H1 (cell line): ENCODE measurements around the gene SGPP2. TPM values are rescaled to one million over a fixed set of nuclear protein-coding genes. Genes with fewer than 3 reads are reported as not detected.

Experiments used
- CTCF ChIA-PET: fragments of 300-600 bp; sonication (Branson Sonifier 250); formaldehyde crosslinking; loops from one replicate; lab custom pipeline; 2021; ENCODE audit not compliant: partially characterized antibody; lab: Charles Lee
- POLR2A ChIA-PET: fragments of 300-600 bp; sonication (Branson Sonifier 250); formaldehyde crosslinking; loops from one replicate; lab custom pipeline; 2021; ENCODE audit warnings: inconsistent platforms; ENCODE audit not compliant: partially characterized antibody; lab: Charles Lee
- DNase-seq, 2 experiments: peaks; one replicate each; pipeline versions ENCODE4 v3.0.0 to v3.0.0-alpha.2; 2010 to 2022; ENCODE audit warnings: low spot score in 2 of 2, low read depth in 1 of 2, mixed read lengths in 1 of 2
- FAIRE-seq: peaks from 2 replicates; lab custom pipeline; 2011; peaks lifted over from hg19 to GRCh38; lab: Jason Lieb, UNC
- H2AFZ ChIP-seq: 2 replicates; pipeline ENCODE4 v1.8.1; 2012; ENCODE audit warnings: low read length, inconsistent platforms
- H2AK5ac ChIP-seq: 2 replicates; pipeline ENCODE4 v1.6.1; 2013; ENCODE audit warnings: low read depth, low read length
- H2BK120ac ChIP-seq: replicated peaks from 2 replicates; pipeline ENCODE3; 2013; ENCODE audit warnings: low read depth, low read length, inconsistent platforms
- H2BK12ac ChIP-seq: 2 replicates; pipeline ENCODE4 v1.6.1; 2013; ENCODE audit warnings: low read depth, low read length
- H2BK15ac ChIP-seq: 2 replicates; pipeline ENCODE4 v1.6.1; 2013; ENCODE audit warnings: low read length
- H2BK20ac ChIP-seq: 2 replicates; pipeline ENCODE4 v1.6.1; 2013; ENCODE audit warnings: low read length
- H2BK5ac ChIP-seq: 2 replicates; pipeline ENCODE4 v1.6.1; 2013; ENCODE audit warnings: low read depth, low read length
- H3K14ac ChIP-seq: 2 replicates; pipeline ENCODE4 v1.6.1; 2013; ENCODE audit warnings: inconsistent platforms; ENCODE audit not compliant: insufficient read length
- H3K18ac ChIP-seq: 2 replicates; pipeline ENCODE4 v1.6.1; 2013; ENCODE audit warnings: low read length; ENCODE audit errors: extremely low read depth
- H3K23ac ChIP-seq: 2 replicates; pipeline ENCODE4 v1.6.1; 2013; ENCODE audit warnings: inconsistent platforms; ENCODE audit not compliant: insufficient read length
- H3K23me2 ChIP-seq: 2 replicates; pipeline ENCODE4 v1.6.1; 2013; ENCODE audit warnings: low read depth, low read length
- H3K27ac ChIP-seq: 2 replicates; pipeline ENCODE4 v1.6.1; 2011; ENCODE audit warnings: low read depth, low read length, inconsistent platforms
- H3K27me3 ChIP-seq, 4 experiments: replicated peaks in 1 of 4; 1 replicate in 1 of 4; 2 replicates in 3 of 4; pipeline versions ENCODE4 v1.6.1 to v1.8.1; 2011 to 2013; ENCODE audit warnings: low read length in 3 of 4, mild to moderate bottlenecking in 3 of 4, inconsistent platforms in 2 of 4, mixed read lengths in 2 of 4, moderate library complexity in 1 of 4; ENCODE audit not compliant: control insufficient read depth in 3 of 4, insufficient read depth in 3 of 4; ENCODE audit errors: extremely low read depth in 1 of 4
- H3K36me3 ChIP-seq, 4 experiments: 2 replicates each; pipeline versions ENCODE4 v1.6.1 to v1.8.1; 2011 to 2013; ENCODE audit warnings: mild to moderate bottlenecking in 4 of 4, low read length in 3 of 4, moderate library complexity in 2 of 4, control low read depth in 1 of 4, inconsistent platforms in 1 of 4; ENCODE audit not compliant: insufficient read depth in 4 of 4, control insufficient read depth in 2 of 4
- H3K4ac ChIP-seq: replicated peaks from 2 replicates; pipeline ENCODE3; 2013; ENCODE audit warnings: low read length, low read depth, mixed read lengths, inconsistent platforms; ENCODE audit not compliant: insufficient read length
- H3K4me1 ChIP-seq, 4 experiments: replicated peaks in 1 of 4; 1 replicate in 1 of 4; 2 replicates in 3 of 4; pipeline versions ENCODE4 v1.6.1 to v1.8.1; 2011 to 2013; ENCODE audit warnings: low read length in 3 of 4, inconsistent platforms in 2 of 4, mixed read lengths in 1 of 4; ENCODE audit not compliant: insufficient read depth in 4 of 4, control insufficient read depth in 3 of 4
- H3K4me2 ChIP-seq, 2 experiments: 2 replicates each; pipeline versions ENCODE4 v1.6.1 to v1.8.1; 2011 to 2013; ENCODE audit warnings: low read depth in 2 of 2, low read length in 2 of 2, control low read depth in 1 of 2, inconsistent platforms in 1 of 2, mild to moderate bottlenecking in 1 of 2; ENCODE audit not compliant: insufficient read depth in 1 of 2
- H3K4me3 ChIP-seq, 4 experiments: fragments of 200-600, 300-600 bp in 1 of 4; sonication (generic), shearing (Covaris generic), sonication (Bioruptor Twin) in 1 of 4; 2 replicates each; pipeline versions ENCODE4 v1.5.1 to v1.8.1; 2011 to 2016; ENCODE audit warnings: low read length in 4 of 4, low read depth in 3 of 4, control low read depth in 2 of 4, inconsistent platforms in 2 of 4, mild to moderate bottlenecking in 2 of 4, mixed read lengths in 1 of 4, moderate library complexity in 1 of 4; ENCODE audit not compliant: insufficient read depth in 2 of 4; ENCODE audit errors: extremely low read depth in 1 of 4
- H3K56ac ChIP-seq: replicated peaks from 2 replicates; pipeline ENCODE3; 2013; ENCODE audit warnings: low read depth, mild to moderate bottlenecking, mixed read lengths, low read length, inconsistent platforms; ENCODE audit not compliant: insufficient read length
- H3K79me1 ChIP-seq: 2 replicates; pipeline ENCODE4 v1.6.1; 2013; ENCODE audit warnings: low read depth, low read length, control low read depth
- H3K79me2 ChIP-seq, 2 experiments: 2 replicates each; pipeline versions ENCODE4 v1.6.1 to v1.8.1; 2012 to 2013; ENCODE audit warnings: low read length in 2 of 2, mild to moderate bottlenecking in 2 of 2, inconsistent platforms in 1 of 2; ENCODE audit not compliant: insufficient read depth in 2 of 2, control insufficient read depth in 1 of 2
- H3K9ac ChIP-seq, 4 experiments: replicated peaks in 1 of 4; 1 replicate in 1 of 4; 2 replicates in 3 of 4; pipeline versions ENCODE4 v1.6.1 to v1.8.1; 2011 to 2013; ENCODE audit warnings: low read depth in 3 of 4, low read length in 3 of 4, control low read depth in 2 of 4, mild to moderate bottlenecking in 2 of 4, moderate library complexity in 2 of 4, inconsistent platforms in 1 of 4; ENCODE audit errors: extremely low read depth in 1 of 4
- H3K9me3 ChIP-seq, 2 experiments: 2 replicates each; pipeline versions ENCODE4 v1.6.1 to v1.8.1; 2012 to 2013; ENCODE audit warnings: mild to moderate bottlenecking in 2 of 2, moderate library complexity in 2 of 2, control low read depth in 1 of 2, inconsistent platforms in 1 of 2, low read depth in 1 of 2, low read length in 1 of 2, mixed read lengths in 1 of 2; ENCODE audit not compliant: insufficient read depth in 2 of 2
- H4K20me1 ChIP-seq, 2 experiments: replicated peaks in 1 of 2; 2 replicates each; pipeline versions ENCODE3 to v1.8.1; 2011 to 2013; ENCODE audit warnings: inconsistent platforms in 2 of 2, low read length in 2 of 2, mild to moderate bottlenecking in 1 of 2; ENCODE audit not compliant: insufficient read depth in 2 of 2, control insufficient read depth in 1 of 2
- H4K5ac ChIP-seq: 2 replicates; pipeline ENCODE4 v1.6.1; 2013; ENCODE audit warnings: low read length, low read depth, mixed read lengths, inconsistent platforms; ENCODE audit not compliant: insufficient read length
- H4K8ac ChIP-seq: 2 replicates; pipeline ENCODE4 v1.8.0; 2013; ENCODE audit warnings: mild to moderate bottlenecking, moderate library complexity, low read length, inconsistent platforms; ENCODE audit not compliant: insufficient read depth; ENCODE audit errors: extremely low read depth
- H4K91ac ChIP-seq: replicated peaks from 2 replicates; pipeline ENCODE3; 2013; ENCODE audit warnings: low read length, mixed read lengths, inconsistent platforms; ENCODE audit not compliant: insufficient read length
- RBBP5 ChIP-seq: IDR thresholded peaks from 2 replicates; pipeline ENCODE4 v1.7.1; 2012; ENCODE audit warnings: low read depth, mild to moderate bottlenecking, inconsistent platforms, low read length, moderate library complexity, borderline replicate concordance
- RFX5 ChIP-seq: IDR thresholded peaks from 2 replicates; pipeline ENCODE4 v1.6.1; 2011; ENCODE audit warnings: low read depth, low read length, improper control_type of control experiment, borderline replicate concordance
- RXRA ChIP-seq: IDR thresholded peaks from 2 replicates; pipeline ENCODE4 v1.6.1; 2011; ENCODE audit warnings: low read depth, mild to moderate bottlenecking, low read length, moderate library complexity; ENCODE audit not compliant: insufficient read depth
- SIN3A ChIP-seq, 2 experiments: IDR thresholded peaks in 1 of 2; conservative IDR thresholded peaks in 1 of 2; 2 replicates each; pipeline ENCODE4 v1.6.1; 2011 to 2012; ENCODE audit warnings: low read length in 2 of 2, improper control_type of control experiment in 1 of 2, low read depth in 1 of 2, mild to moderate bottlenecking in 1 of 2
- SIRT6 ChIP-seq: IDR thresholded peaks from one replicate; pipeline ENCODE4 v1.7.1; 2012; ENCODE audit warnings: low read length, inconsistent platforms
- WGBS, 2 experiments: shearing (Covaris generic) in 1 of 2; methylation state at CpG; one replicate each; pipeline versions ENCODE4 v1.1.6 to v1.1.7; 2013 to 2015; ENCODE audit warnings: low lambda C conversion rate in 2 of 2, mixed read lengths in 2 of 2, inconsistent platforms in 1 of 2, low coverage in 1 of 2, missing lambda C conversion rate in 1 of 2; ENCODE audit not compliant: insufficient replicate concordance in 2 of 2, insufficient coverage in 1 of 2, insufficient read length in 1 of 2; ENCODE audit errors: extremely low coverage in 1 of 2, missing lambda C conversion rate in 1 of 2; 5-methylcytosine and 5-hydroxymethylcytosine counted together
- polyA plus RNA-seq, 7 experiments: library from polyadenylated mRNA; depleted of rRNA in 3 of 7; stranded (reverse) in 5 of 7; unstranded in 2 of 7; fragments of >200 nt in 5 of 7; fragments of 200-250 nt in 2 of 7; gene quantifications; 1 replicate in 5 of 7; 2 replicates in 1 of 7; 4 replicates in 1 of 7; pipeline versions ENCODE4 v1.2.1 to v1.2.3, GENCODE V29; 2011 to 2013; ENCODE audit warnings: missing spikeins in 2 of 7, mixed read lengths in 2 of 7
- total RNA-seq: library from RNA; stranded (reverse); fragmentation: NEBNext Ultra II Directional; extraction: Animal tissue kit (Norgen Biotek cat#: 25700); gene quantifications from 2 replicates; pipeline ENCODE4 v1.2.1, GENCODE V29; 2021
- TF ChIP-seq, protein P1 (sequence below), 3 experiments: IDR thresholded peaks; 1 replicate in 2 of 3; 2 replicates in 1 of 3; pipeline versions ENCODE4 v1.5.1 to v1.6.1; 2011; ENCODE audit warnings: low read length in 3 of 3, mild to moderate bottlenecking in 3 of 3, inconsistent platforms in 2 of 3, low read depth in 1 of 3, moderate library complexity in 1 of 3; ENCODE audit not compliant: insufficient read depth in 1 of 3; ENCODE audit errors: control extremely low read depth in 1 of 3

SGPP2 gene
- total and polyA plus RNA-seq, 2 of the 8 experiments (the other 6 are each of a cell fraction or from before 2014, with no cell fraction given) = 0.29 TPM; not detected in 1

DNA sequence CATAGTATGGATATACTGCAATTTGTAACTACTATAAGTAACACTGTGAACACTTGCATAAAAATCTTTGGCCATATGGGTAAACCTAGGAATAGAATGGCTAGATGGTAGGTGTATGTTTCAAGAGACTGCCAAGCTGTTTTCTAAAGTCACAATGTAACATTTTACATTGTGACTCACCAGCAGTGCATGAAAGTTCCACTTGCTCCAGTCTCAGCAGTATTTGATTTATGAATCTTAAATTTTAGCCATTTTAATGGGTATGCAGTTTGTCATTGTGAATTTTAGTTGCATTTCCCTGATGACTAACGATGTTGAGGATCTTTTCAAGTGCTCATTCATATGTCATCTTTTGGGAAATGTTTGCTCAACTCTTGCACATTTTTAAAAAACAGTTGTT lies 145.5 kb downstream of the SGPP2 start:
- Histone ChIP-seq H2BK20ac (no peak overlapping the region), H4K8ac (no peak overlapping the region), H3K4ac (no peak overlapping the region), H4K5ac (no peak overlapping the region), H3K4me2 (no peak overlapping the region), H3K23me2 (no peaks in the 10 kb centered on the region), H2BK15ac (no peak overlapping the region), H3K36me3 (peaks cover 0 to 14% (median 8%) of the 10 kb centered on the region in 4 experiments; a peak in 5 of 8 replicates), H3K27ac (no peak overlapping the region), H3K27me3 (peaks cover 0 to 1% (median 0%) of the 10 kb centered on the region in 4 experiments; a peak in 1 of 7 replicates), H2AFZ (no peak overlapping the region), H3K79me1 (no peaks in the 10 kb centered on the region), H2AK5ac (no peak overlapping the region), H3K56ac (no peak overlapping the region), H4K20me1 (no peaks in the 10 kb centered on the region), H3K4me3 (no peak overlapping the region), H3K18ac (no peak overlapping the region), H3K14ac (no peak overlapping the region), H3K9me3 (no peaks in the 10 kb centered on the region), H4K91ac (no peak overlapping the region), H2BK5ac (no peak overlapping the region), H2BK120ac (no peak overlapping the region), H3K23ac (no peak overlapping the region), H3K4me1 (no peaks in the 10 kb centered on the region), H2BK12ac (no peak overlapping the region), H3K79me2 (no peaks in the 10 kb centered on the region), H3K9ac (no peak overlapping the region)
- POLR2A ChIA-PET = no interaction called here
- CTCF ChIA-PET = interaction anchor here (0.7 to 2.4 kb wide), 5 partner anchors 9 to 252 kb away, joined by 4 to 15 read pairs (median 12); no protein-coding TSS in a partner anchor
- WGBS, 2 experiments = 92% methylated on average over 1 of the region's 1 CpG; no CpG with 5 or more reads in 1 of the 2 experiments
- FAIRE-seq (no peak), DNase-seq (no peak)
- TF ChIP-seq SIRT6 (no peak), RBBP5 (no peak), RXRA (no peak), SIN3A (conservative IDR thresholded peaks at IDR 0.05 in 1 of 2, IDR thresholded peaks at IDR 0.05 in 1 of 2; ENCODE audit: low read depth in 1 of 2, low read length in 2 of 2) (no peak), RFX5 (no peak)
- TF ChIP-seq, protein P1, sequence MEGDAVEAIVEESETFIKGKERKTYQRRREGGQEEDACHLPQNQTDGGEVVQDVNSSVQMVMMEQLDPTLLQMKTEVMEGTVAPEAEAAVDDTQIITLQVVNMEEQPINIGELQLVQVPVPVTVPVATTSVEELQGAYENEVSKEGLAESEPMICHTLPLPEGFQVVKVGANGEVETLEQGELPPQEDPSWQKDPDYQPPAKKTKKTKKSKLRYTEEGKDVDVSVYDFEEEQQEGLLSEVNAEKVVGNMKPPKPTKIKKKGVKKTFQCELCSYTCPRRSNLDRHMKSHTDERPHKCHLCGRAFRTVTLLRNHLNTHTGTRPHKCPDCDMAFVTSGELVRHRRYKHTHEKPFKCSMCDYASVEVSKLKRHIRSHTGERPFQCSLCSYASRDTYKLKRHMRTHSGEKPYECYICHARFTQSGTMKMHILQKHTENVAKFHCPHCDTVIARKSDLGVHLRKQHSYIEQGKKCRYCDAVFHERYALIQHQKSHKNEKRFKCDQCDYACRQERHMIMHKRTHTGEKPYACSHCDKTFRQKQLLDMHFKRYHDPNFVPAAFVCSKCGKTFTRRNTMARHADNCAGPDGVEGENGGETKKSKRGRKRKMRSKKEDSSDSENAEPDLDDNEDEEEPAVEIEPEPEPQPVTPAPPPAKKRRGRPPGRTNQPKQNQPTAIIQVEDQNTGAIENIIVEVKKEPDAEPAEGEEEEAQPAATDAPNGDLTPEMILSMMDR (IDR thresholded peaks at IDR 0.05; ENCODE audit: control extremely low read depth in 1 of 3, insufficient read depth in 1 of 3, low read depth in 1 of 3, low read length in 3 of 3) = no peak
